ENCODE measurements around the gene CFTR.
"Not testable (repeated sequence)": the region's sequence is repeated elsewhere in the genome, so short reads cannot be mapped to it uniquely, and the experiment has no call there.

CFTR gene

GRCh38 chr7:117505238-117505637 is 25.4 kb downstream of the CFTR start:
- no peak for DNase-seq

GRCh38 chr7:117508676-117509075 is 28.9 kb downstream of the CFTR start:
- no peak for DNase-seq

DNA sequence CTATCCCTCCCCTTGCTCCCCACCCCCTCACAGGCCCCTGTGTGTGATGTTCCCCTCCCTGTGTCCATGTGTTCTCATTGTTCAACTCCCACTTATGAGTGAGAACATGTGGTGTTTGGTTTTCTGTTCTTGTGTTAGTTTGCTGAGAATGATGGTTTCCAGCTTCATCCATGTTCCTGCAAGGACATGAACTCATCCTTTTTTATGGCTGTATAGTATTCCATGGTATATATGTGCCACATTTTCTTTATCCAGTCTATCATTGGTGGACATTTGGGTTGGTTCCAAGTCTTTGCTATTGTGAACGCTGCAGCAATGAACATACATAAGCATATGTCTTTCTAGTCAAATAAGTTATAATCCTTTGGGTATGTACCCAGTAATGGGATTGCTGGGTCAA is 37.4 kb downstream of the CFTR start:
- not testable (repeated sequence) for DNase-seq

GRCh38 chr7:117530390-117530789 is 50.6 kb downstream of the CFTR start:
- DNase-seq, result no peak

DNA sequence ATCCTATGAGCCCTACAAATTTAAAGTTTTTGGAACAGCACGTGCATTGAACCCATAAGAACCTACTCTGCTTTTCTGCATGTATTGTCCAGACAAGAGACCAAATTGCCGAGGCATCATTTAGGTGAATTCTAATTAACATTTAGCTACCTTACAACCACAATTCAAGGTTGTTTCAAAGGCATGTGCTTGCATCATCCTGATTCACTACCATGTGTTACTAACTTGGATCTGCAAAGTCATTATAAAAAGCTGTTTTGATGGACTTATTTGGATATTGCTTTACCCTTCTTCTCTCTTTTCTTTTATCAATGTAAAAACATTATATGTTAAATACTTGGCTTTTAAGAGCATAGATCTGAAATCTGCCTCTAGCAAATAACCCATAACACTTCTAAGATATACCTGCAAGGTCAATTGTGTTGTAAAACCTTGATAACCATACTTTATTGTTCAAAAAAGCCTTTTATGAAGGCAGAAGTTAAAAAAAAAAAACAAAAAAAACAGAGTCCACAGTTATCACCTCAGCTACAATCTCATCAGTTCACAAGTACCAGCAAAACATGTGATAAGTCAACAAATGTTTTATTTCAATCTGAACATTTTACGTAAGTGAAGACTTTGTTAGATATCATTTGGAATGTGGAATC is 51.9 kb downstream of the CFTR start:
- no peak for DNase-seq

DNA sequence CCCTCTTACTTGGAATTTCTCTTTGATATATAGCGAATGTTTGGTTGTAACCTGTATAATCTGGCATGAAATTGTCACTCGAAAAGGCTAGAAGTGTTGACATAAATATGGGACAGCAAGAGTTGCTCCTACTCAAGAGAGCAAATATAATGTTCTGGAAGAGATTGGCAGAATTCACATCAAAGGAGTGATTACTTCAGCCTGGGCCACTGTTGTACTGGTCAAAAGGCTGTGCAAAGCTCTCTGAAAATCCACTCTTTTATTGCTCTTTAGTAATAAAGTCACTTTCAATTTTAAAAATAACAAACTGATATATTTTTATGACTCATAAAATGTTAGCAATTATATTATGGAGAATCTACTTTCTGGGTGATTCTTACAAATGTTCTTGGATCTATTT is 58.2 kb downstream of the CFTR start:
- DNase-seq, result no peak

DNA sequence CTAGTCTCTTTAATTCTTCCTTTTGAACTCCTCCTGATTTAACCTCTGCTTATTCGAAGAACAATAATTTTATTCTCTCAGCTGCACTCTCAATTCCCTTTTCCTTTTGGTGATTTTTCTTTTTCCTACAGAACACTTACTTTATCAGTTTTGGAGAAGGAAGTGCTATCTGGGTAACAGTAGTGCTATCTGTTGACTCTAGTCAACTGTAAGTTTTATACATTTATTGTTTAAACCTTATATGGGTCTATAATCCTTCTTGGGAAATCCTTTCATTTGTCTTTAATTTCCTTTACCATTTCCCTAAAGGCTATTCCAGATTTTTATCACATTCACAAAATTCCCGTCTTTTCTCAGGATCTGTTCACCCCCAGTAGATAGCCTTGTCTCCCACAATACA is 64.2 kb downstream of the CFTR start:
- no peak for DNase-seq

DNA sequence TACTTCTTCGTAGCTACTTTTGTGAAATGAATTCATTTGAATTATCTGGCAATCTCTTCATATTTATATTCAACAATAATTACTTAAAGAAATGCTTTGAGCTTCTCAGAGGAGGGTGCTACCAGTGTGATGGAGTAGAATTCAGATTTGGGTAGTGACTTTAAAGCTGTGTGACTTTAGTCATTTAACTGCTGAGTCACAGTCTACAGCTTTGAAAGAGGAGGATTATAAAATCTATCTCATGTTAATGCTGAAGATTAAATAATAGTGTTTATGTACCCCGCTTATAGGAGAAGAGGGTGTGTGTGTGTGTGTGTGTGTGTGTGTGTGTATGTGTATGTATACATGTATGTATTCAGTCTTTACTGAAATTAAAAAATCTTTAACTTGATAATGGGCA is 68.2 kb downstream of the CFTR start:
- no peak for DNase-seq

- no peak for DNase-seq
Observed at GRCh38 chr7:117550625-117551024, 70.8 kb downstream of the CFTR start.

DNA sequence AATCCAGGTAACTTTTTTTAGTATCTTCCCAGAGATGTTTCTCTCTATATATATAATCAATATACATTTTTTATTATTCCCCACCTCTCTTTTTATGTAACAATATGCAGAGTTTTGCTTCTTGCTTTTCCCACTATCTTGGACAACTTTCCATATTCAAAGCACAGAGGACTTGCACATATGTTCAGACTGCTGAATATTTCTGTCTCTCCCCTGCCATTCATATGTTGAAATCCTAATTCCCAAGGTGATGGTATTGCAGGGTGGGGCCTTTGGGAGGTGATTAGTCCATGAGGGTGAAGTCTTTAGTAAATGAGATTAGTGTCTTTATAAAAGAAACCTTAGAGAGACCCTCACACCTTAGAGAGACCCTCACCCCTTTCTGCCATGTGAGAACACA is 72.8 kb downstream of the CFTR start:
- no peak for DNase-seq

- no peak for DNase-seq
Observed at GRCh38 chr7:117555260-117555659, 75.4 kb downstream of the CFTR start.

DNA sequence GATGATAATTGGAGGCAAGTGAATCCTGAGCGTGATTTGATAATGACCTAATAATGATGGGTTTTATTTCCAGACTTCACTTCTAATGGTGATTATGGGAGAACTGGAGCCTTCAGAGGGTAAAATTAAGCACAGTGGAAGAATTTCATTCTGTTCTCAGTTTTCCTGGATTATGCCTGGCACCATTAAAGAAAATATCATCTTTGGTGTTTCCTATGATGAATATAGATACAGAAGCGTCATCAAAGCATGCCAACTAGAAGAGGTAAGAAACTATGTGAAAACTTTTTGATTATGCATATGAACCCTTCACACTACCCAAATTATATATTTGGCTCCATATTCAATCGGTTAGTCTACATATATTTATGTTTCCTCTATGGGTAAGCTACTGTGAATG is 79.6 kb downstream of the CFTR start:
- no peak for DNase-seq

GRCh38 chr7:117560030-117560429 is 80.2 kb downstream of the CFTR start:
- no peak for DNase-seq

- DNase-seq, result no peak
Observed at GRCh38 chr7:117562759-117563158, 82.9 kb downstream of the CFTR start.

- no peak for DNase-seq
Observed at GRCh38 chr7:117564080-117564479, 84.3 kb downstream of the CFTR start.

DNA sequence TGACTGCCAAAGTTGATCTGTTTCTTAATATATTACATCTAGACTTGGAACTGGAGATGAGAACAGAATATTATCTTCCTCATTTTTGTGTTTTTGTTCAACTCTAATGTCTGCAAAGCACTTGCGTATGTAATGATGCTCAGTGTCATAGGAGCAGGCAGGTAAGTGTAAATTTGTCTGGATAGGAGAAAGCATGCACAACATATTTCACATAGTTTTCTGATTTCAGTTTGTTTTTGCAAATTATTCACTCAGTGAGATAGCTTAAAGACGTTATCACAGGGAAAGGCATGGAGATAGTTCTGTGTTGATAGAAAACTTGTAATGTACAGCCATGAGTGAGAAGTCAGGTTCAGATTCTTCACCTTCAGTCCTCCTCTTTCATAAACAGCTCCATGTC is 84.8 kb downstream of the CFTR start:
- DNase-seq, result no peak

GRCh38 chr7:117565226-117565625 is 85.4 kb downstream of the CFTR start:
- DNase-seq, result no peak

DNA sequence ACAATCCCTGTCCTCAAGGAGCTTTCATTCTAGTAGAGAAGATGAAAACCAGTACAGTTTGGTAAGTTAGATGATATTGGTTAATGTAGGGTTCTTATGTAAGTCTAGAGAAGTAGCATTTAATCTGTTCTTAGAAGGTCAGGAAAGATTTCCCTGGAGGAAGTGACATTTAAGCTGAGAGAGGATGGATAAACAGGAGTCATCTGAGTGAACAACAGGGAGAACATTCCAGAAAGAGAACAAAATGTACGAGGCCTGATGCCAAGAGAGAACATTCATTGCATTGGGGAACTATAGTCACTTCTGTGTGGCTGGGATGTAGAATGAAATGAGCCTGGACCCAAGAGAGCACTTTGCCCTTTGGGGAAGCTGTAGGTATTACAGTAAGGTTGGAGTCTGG is 88.0 kb downstream of the CFTR start:
- DNase-seq, result no peak

GRCh38 chr7:117572856-117573620 is 93.2 kb downstream of the CFTR start:
- no peak for DNase-seq

GRCh38 chr7:117581424-117581823 is 101.6 kb downstream of the CFTR start:
- no peak for DNase-seq

DNA sequence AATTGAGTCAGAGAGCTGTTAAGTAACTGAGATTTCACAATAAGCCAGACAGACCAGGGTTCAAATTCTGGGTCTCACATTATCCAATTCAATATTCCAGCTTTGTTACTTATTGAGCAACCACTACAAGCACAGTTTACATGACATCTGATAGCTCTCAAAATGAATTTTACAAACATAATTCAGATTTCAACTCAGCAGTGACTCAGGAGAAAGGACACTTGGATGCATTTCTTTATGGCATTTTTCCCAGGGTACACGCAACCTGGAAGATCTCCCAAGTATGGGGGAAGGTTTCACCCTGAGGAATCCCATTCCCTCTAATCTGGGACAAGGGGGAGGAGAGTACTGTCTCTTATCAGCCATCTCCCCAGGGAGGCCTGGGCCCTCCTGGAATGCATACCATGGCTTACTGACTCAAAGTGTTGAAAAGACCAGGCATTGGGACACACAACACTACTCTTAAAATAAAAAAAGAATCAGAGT is 102.4 kb downstream of the CFTR start:
- no peak for DNase-seq

DNA sequence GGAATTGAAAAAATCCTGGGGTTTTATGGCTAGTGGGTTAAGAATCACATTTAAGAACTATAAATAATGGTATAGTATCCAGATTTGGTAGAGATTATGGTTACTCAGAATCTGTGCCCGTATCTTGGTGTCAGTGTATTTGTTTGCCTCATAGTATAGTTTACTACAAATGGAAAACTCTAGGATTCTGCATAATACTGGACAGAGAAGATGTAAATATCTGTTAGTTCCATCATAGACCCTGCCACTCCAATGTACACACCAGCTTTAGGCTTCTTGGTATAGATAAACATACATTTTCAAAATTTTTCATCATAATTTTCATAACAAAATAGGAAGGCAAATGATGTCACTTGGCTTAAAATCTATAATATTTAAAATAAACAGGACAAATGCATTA is 108.1 kb downstream of the CFTR start:
- no peak for DNase-seq

- no peak for DNase-seq
Observed at GRCh38 chr7:117588352-117588794, 108.5 kb downstream of the CFTR start.

GRCh38 chr7:117590191-117590590 is 110.4 kb downstream of the CFTR start:
- DNase-seq, result no peak

Data from femur (tissue), 1 donor.